ENCODE results near the gene CD151. TPM values are rescaled to one million over a fixed set of nuclear protein-coding genes. Genes with fewer than 3 reads are reported as not detected.

The CD151 gene
- total and polyA plus RNA-seq, 2 experiments from 2014 or later: 62.9 to 109 TPM

GRCh38 chr11:826227-826621 is 6.5 kb upstream of the CD151 start (continued):
- no peak for TF ChIP-seq ZNF462 (CRISPR knock-in tag; IDR thresholded peaks at IDR 0.05)
- TF ChIP-seq CTCF (conservative IDR thresholded peaks at IDR 0.05; ENCODE audit: low read depth in 2 of 2): no peak
- no peak for TF ChIP-seq NANOG (IDR thresholded peaks at IDR 0.05; ENCODE audit: borderline replicate concordance)
- no peak for TF ChIP-seq STAT1 (IDR thresholded peaks at IDR 0.05; ENCODE audit: unreplicated experiment)
- TF ChIP-seq ZNF331 (CRISPR knock-in tag; IDR thresholded peaks at IDR 0.05; ENCODE audit: low read depth): no peak
- no peak for TF ChIP-seq POLR2AphosphoS5 (IDR thresholded peaks at IDR 0.05; ENCODE audit: low read depth)
- TF ChIP-seq JUNB (IDR thresholded peaks at IDR 0.05; ENCODE audit: unreplicated experiment): no peak
- no peak for TF ChIP-seq CREB1 (CRISPR knock-in tag; IDR thresholded peaks at IDR 0.05; ENCODE audit: low read depth)
- no peak for TF ChIP-seq EZH2phosphoT487 (IDR thresholded peaks at IDR 0.05; ENCODE audit: unreplicated experiment)

DNA sequence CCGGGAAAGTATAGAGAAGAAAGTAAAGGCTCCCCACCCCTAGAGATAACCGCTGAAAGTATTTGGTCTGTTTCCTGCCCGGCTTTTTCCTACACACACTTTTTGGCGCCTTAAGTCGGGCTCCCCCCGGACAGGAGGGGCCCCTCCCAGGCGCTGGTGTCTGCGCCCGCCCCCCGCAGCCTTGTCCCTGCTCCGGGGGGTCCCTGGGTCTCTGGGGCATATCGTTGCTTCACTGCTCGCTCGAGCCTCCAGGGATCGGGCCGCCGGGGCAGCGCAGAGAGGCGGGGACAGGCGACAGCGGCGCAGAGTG is 6.0 kb upstream of the CD151 start:
- Histone ChIP-seq H3K9me2 (ENCODE audit: insufficient read depth) (no peaks in the 10 kb centered on the region), H3K4me1 (ENCODE audit: insufficient read depth) (peaks cover 20% of the 10 kb centered on the region), H3K4me3 (peak overlapping the region; percentile 82), H4K20me1 (replicated peaks; ENCODE audit: insufficient read depth) (peaks cover 6% of the 10 kb centered on the region; the same call in 1 of the 2 replicates), H3F3A (replicated peaks; ENCODE audit: low read depth) (peaks cover 22% of the 10 kb centered on the region), H3K36me3 (ENCODE audit: insufficient read depth) (no peaks in the 10 kb centered on the region), H3K4me2 (peak overlapping the region; percentile 98), H2AFZ (peak overlapping the region; percentile 78), H3K27ac (ENCODE audit: low read depth) (0 out of 2 replicates have a peak overlapping the region, but pooled peaks have one; percentile 14), H3K27me3 (ENCODE audit: insufficient read depth) (peaks cover 21% of the 10 kb centered on the region), H3K79me2 (replicated peaks; ENCODE audit: insufficient read depth) (no peaks in the 10 kb centered on the region)
- peak overlapping the region; percentile 72 for H3K4me3 Mint-ChIP-seq
- no peak for DNase-seq (ENCODE audit: low spot score)
- H3K36me3 Mint-ChIP-seq (ENCODE audit: low read depth): peaks cover 7% of the 10 kb centered on the region; the same call in 1 of the 3 replicates
- peaks cover 59% of the 10 kb centered on the region for H3K27me3 Mint-ChIP-seq (ENCODE audit: insufficient read depth, low read depth, poor library complexity)
- H3K4me1 Mint-ChIP-seq: peaks cover 37% of the 10 kb centered on the region
- H3K9me3 Mint-ChIP-seq: no peaks in the 10 kb centered on the region; the same call in 2 of the 3 replicates
- H3K27ac Mint-ChIP-seq: no peak overlapping the region
- ATAC-seq: no peak
- no peak for TF ChIP-seq ETS1 (IDR thresholded peaks at IDR 0.05)
- TF ChIP-seq JUNB (IDR thresholded peaks at IDR 0.05; ENCODE audit: unreplicated experiment): no peak
